NCI-H1092 (cell line): ENCODE results near the gene PRPF39.
"Not testable (repeated sequence)": the region's sequence is repeated elsewhere in the genome, so short reads cannot be mapped to it uniquely, and the experiment has no call there.

Experiments
- DNase-seq: peaks from one replicate; lab custom pipeline; 2025; lab: John Stamatoyannopoulos, UW

Gene PRPF39

DNA sequence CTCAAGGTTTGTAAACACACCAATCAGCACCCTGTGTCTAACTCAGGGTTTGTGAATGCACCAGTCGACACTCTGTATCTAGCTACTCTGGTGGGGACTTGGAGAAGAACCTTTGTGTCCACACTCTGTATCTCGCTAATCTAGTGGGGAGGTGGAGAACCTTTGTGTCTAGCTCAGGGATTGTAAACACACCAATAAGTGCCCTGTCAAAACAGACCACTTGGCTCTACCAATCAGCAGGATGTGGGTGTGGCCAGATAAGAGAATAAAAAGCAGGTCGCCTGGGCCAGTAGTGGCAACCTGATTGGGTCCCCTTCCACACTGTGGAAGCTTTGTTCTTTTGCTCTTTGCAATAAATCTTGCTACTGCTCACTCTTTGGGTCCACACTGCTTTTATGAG lies 2.8 kb upstream of the PRPF39 start:
- DNase-seq, result not testable (repeated sequence)

DNA sequence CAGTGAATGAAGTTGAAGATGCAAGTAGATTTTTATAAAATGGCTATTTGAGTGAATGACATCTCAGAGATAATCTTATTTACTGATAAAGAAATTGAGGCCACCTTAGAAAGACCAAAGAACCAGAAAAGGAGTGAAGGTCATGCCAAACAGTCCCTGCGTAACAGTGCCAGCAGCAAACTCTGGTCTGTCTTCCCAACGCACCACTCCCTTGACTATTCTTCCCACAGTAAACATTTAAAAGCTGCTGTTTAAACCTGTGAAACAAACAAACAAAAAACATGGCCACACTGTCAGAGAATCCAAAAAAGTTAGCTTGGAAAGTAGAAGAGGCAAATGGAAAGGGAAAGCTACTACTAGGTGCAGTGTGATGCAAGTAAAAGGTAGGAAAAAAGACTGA lies 1.5 kb upstream of the PRPF39 start:
- DNase-seq, result no peak

DNA sequence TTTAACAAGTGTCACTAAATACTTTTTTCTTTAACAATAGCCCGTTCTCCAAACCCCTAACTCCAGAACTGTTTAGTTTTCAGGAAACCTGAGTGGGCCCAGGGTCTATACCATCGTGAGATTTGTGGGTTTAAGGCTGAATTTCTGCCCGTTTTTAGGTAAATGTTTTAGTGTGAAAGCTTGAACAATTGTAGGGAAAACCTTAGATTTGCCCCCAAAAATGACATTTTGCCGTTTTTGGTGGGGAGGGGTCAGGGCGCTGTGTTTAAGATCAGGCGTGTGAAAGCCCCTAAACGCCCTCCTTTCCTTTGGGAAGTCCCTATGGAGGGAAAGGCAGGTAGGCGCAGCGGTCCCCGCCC lies 320 bp upstream of the PRPF39 start:
- DNase-seq, result no peak

DNA sequence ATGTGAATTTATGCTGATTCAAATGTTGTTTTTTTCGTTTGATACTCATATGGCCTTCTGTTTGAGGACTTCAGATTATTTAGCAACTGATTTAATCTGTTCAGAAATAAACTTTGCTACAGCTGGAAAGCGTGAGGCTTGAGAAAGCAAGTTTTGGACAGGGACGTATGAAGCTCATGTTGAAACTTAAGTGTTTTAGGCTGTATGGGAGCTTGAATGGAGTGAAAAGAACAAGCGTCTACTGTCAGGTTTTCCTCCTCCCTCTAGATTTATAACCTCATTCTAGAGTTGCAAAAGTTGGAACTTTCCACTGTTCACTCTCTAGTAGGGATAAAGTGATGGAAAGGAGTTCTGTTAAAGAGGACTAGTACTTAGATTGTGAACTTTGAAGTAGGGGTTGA lies 1.0 kb downstream of the PRPF39 start:
- no peak for DNase-seq

DNA sequence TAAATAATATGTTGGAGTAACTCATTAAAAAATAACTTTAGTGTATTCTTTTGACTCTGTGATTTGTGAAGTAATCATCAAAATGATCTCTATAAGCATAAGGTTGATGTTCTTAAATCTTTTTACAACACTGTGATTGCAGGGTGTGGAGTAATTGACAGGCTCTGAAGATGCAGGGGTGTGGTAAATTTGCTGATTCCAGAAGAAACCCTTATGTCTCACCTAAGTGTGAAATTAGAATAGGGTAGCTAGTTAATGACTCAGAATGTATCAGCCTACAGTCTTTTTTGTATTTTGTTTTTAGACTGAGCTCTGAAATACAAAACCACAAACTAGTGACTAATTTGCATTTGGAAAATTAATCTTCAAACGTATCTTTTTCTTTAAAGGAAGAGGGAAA lies 5.9 kb downstream of the PRPF39 start:
- no peak for DNase-seq

DNA sequence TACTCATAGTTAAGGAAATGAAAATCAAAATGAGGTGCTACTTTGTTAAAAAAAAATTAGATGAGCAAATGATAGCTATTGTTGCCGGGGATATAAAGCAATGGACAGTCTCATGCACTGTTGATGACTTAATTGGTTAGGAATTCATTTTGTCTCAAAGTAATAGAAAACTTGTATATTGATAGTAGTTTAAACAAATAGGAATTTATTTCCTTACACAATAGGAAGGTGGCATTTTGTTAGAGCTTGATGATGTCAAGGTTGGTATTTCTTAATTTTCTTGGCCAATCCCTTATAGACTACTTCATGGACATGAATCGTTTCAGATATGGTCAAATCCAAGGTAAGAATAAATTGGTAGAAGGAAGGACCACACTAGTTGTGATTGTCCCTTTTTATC lies 7.8 kb downstream of the PRPF39 start:
- no peak for DNase-seq

DNA sequence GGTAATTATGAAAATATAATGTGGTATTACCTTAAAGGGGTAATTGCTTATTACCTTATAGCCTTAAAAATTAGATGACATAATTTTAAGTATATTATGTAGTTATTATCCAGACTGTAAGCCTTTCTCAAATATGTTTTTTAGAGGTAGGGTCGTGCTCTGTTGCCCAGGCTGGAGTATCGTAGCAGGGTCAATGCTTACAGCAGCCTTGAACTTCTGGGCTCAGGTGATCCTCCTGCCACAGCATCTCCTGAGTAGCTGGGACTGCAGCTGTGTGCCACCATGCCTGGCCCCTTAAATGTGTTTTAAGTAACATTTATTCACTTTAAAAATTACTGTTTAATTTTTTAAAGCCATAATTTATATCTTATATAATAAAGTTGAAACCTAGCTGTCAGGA lies 10.4 kb downstream of the PRPF39 start:
- DNase-seq, result no peak

DNA sequence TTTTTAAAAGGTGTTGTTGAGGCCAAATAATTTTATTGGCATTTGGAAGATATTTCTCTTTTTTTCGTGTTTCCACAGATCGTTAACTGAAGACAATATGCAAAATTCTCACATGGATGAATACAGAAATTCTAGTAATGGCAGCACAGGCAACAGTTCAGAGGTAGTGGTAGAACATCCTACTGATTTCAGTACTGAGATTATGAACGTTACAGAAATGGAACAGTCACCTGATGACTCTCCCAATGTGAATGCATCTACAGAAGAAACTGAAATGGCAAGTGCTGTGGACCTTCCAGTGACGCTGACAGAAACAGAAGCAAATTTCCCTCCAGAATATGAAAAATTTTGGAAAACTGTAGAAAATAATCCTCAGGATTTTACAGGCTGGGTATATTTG lies 11.2 kb downstream of the PRPF39 start:
- no peak for DNase-seq

DNA sequence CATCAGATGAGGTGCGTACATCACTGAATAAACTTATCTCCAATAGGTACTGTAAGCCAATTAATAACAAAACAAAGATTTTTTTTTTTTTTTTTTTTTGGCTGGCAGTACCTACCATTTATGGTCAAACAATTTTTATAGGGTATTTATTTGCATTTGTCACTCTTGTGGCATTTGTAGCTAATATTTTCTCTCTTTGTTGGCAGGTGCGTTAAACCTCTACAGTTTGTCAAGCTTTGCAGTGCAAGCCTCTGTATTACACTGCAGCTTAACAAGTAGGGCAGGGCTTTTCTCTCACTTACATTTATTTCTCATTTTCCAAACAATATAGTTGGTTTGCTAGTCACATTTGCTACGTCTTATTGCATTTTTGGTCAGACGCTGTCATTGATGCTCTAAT lies 12.3 kb downstream of the PRPF39 start:
- DNase-seq, result no peak

DNA sequence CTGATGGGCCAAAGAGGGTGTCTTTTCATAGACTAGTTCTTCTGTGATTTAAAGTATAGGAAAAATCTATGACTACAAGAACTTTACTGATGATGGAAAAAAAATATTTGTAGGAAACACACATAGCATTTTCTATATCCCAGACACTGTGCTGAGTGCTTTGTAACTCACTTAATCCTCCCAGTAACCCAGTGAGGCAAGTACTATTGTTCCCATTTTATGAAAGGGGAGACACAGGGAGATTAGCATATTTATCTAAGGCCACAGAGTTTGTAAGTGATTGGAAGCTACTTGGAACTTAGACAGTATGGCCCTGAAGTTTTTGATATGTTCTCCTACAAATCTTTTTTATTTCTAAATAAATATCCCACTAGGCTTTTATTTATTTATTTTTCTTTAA lies 19.9 kb downstream of the PRPF39 start:
- DNase-seq, result no peak

DNA sequence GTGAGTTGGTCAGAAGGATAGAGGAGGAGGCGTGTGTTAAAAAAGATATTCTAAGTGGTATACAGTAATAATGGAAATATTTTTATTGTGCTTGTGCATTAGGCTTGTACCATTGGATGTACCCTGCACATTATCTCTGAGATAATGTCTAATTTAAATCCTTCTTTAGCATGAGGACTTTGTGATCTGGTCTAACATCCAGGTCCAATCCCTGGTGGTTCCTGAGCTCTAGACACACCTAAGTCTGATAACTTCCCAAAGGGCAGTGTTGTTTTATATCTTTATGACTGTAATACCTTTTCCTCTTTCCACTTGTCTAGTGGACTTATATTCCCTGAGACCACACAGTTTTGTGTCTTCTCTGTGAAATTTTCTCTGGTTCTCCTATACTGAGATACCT lies 20.6 kb downstream of the PRPF39 start:
- no peak for DNase-seq

DNA sequence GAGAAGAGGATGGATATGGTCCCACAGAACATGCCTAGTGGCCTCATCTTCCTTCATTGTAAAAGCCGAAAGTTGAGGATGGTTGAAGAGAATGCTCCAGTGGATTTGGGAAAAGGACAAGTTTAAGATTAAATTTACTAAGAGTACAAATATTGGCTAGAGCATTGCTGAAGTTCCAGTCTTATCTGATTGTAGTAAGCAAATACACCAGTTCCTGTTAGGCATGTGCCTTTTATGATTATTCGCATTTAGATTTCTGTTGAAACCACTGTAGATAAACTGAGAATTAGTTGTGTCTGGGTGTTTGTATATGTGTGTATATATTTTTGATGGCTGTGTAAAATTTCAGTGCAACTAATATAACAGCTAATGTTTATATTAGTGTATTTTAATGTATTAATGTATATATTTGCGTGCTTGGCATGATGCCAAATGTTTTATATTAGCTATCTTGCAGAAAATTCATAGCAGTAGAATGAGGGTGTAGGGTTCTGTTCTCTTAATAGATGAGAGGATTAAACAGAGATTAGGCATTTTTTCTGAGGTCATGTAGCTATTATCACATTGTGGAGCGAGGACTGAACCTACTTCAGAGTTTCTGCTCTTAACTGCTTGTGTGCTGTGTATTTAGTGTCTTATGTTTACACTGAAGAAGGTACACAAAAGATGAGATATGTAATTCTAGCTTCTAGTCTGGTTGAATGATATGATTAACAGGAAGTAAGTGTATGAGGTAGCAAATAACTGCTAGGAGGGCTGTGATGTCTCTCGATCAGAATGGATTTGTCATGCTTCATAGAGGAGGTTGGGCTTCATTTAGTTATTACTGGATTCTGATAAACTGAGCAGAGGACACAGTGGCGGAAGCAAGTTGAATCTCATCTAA lies 29.2 kb downstream of the PRPF39 start:
- DNase-seq, result no peak

DNA sequence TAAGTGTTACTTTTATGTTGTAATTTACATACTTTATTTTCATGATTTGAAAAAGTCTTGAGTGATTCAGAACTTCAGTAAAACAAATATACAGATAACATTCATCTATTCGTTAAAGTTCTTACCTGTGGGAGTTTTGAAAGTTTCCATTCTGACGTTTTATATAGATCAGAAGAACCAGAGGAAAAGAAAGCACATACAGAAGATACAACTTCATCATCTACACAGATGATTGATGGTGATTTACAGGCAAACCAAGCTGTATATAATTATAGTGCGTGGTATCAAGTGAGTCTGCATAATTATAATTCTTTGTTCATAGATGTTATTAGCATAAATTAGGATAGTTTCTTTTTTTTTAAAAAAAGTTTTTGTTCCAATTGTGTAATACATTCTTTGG lies 30.4 kb downstream of the PRPF39 start:
- no peak for DNase-seq

DNA sequence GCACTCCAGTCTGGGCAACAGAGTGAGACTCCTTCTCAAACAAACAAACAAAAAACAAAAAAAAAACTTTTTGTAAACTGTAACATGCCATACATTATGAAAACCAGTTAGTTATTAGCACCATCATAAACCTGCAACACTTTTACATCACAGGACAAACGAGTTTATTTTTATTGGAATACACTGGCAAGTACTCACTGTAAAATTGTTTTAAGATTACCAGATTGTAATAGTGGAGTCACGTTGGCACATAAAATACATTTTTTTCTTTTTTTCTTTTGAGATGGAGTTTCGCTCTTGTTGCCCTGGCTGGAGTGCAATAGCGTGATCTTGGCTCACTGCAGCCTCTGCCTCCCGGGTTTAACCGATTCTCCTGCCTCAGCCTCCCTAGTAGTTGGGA lies 34.7 kb downstream of the PRPF39 start:
- DNase-seq, result no peak

DNA sequence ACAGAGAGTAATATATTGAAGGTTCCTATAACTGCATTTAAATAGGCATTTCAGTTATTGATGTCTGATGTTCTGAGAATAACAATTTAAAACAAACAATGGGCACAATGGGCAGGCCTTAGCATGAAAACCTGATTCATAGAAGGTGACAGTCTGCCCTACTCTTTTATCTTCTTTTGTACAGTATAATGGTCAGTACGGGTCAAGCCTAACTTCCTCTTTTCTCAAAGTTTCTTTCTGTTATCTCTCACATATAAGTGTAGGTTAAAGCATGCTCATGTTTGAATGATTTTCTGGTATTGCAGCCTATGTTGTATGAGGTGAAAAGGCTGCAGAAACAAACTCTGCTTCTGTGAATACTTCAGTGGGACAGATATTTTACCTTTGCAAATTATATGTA lies 36.2 kb downstream of the PRPF39 start:
- no peak for DNase-seq

DNA sequence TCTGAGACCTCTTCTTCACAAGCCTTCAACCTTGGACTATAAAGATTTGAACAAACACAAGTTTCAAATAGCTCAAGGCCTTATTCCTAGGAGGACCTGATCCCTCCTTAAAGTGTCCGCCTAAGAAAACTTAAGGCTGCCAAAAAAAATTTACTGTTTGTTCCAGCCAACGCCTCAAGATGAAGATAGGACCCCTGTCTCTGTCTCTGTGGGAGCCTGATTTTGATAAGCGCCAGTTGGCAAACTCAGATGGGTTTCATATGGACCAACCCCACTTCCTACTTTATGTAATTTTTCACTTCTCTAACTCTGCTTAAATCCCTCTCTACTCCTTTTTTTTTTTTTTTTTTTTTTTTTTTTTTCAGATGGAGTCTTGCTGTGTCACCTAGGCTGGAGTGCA lies 39.4 kb downstream of the PRPF39 start:
- no peak for DNase-seq

DNA sequence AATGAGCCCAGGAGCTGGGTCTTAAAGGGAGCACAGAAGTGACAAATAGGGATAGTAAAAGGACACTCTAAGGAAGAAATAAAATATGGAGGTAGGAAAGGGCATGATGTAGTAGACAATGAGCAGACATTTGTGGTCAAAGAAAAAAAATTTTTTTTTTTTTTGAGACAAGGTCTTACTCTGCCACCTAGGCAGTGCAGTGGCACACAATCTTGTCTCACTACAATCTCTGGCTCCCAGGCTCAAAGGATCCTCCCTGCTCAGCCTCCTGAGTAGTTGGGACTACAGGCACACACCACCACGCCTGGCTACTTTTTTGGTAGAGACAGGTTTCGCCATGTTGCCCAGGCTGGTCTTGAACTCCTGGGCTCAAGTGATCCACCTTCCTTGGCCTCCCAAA lies 41.8 kb downstream of the PRPF39 start:
- DNase-seq, result no peak

DNA sequence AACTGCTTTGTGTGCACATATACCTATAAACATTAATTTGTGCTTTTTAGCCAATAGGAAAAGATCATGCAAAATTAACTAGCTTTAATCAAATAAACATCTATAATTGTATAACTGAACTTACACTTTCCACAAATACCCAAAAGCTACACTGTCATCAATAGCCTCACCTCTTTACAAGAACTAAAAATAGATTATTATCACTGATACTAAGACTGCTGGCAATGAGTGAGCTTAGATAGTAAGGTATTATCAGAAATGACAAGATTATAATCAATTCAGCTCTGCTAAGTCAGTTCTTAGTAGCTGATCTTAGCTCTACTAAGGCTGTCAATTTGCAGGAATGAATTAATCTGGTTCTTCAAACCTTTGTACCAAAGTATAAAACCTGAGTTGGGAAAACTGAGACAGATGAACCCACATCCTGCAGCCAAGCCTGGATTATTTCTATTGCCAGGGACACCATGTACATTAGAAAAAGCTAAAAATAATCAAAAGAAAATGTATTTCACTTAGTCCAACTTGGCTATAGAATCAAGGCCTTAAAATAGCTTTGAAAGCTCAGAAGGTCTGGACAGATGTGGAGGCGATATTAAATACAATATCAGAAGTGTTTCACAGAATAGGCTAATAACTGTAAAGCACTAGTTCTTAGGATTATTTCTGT lies 45.2 kb downstream of the PRPF39 start:
- no peak for DNase-seq

DNA sequence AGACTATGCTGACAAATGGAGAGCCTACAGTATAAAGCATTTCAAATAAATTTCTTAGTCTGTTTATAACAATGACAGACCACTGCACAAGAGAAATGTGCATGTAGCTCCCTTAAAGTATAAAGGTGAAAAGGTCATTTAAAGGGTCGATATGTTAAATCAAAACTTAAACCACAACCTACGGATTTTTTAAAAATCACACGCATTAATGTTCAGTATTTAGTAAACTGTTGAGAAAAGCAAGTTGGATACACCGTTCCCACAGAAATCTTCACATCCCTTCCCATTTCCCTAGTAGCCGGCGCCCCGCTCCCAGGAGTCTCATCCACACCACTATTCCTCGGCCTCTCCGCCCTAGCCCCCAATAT lies 49.8 kb downstream of the PRPF39 start:
- DNase-seq, result no peak

DNA sequence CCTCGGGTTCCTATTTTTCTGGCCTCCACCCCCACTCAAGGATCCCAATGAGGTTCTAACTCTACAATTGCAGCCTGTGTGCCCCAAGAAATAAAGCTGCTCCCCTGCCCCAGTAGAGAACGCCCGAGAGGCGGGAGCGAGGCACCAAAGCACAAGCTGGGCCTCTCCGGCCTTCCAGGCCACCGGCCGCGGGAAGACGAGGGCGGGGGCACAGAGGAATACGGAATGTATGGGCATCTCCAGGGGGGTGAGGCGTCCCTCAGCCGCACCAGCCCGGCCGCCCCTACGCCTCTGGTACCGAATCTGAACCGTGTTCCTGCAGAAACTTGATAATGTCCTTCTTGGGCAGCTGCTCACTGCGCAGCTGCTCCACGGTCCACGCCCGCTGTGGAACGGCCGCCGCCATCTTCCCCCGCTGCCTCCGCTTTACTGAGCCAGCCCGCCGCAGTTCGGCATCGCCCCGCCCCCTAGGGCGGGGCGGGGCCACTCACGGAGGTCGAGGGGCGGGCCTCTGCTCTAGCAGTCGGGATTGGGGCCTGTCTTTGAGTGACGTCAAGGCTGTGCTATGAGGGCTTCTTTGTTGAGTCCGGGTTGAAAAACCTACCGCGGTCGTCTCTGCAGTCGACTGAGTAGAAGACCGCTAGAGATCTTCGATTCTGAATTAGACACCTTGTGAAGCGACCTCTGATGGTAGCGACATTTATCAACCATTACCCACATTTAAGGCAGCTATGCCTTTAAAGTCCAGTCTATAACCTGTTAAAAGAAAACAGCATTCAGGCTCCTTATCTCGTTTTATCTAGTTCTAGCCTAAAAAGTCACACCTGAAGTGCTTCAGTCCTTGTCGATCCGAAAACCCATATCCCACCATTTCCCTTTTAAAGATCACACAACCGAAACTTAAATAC lies 50.4 kb downstream of the PRPF39 start, which contains the start of gene FKBP3:
Gene FKBP3 (minus strand): TSS at position 431 of the 908 bp plus-strand sequence. CDS start 25 bp downstream, at position 406.
- DNase-seq, result peak; percentile 99

DNA sequence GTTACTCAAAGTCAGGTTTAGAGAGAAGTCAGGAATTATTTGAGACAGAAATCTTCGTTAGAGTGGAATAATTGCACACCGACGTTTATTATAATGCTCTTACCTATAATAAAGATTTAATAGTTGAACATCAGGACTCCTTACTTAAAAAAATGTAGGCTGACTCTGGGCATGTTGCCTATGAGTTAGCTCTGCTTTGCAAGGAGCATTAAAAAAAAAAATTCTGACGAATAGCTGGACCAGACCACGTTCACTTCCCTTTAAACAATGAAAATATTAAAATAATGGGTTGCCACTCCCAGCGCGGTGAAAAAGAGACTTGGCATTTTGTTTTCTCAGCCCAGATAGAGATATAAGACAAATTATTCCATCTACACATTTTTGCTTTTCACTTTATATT lies 51.2 kb downstream of the PRPF39 start:
- DNase-seq, result no peak

DNA sequence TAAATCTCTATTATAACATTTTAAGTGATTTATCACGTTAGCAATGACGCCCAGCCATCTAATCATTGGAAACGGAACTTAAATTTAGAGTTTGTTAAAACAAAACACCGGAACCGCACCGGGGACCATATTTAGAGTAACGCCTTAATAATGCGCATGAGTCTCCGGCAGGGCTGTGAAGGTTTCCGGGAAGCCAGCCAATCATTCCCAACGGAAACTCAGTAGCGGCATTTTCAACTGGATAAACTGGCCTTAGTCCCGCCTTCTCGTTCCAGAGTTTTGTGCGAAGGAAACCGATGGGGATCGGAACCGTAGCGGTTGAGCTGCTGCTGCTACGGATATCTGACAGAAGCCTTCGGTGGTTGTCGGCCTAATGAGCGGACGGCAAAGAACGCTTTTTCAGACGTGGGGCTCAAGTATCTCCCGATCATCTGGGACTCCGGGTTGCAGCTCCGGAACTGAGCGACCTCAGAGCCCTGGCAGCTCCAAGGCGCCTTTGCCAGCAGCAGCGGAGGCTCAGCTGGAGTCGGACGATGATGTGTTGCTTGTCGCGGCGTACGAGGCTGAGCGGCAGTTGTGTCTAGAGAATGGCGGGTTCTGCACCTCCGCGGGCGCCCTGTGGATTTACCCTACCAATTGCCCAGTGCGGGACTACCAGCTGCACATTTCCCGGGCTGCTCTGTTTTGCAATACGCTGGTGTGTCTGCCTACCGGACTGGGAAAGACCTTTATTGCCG lies 51.9 kb downstream of the PRPF39 start, which contains the start of gene FANCM:
Gene FANCM (plus strand): TSS at position 272 of the 737 bp plus-strand sequence. CDS start 102 bp downstream, at position 374.
- peak; percentile 99 for DNase-seq
